Stimulated activated naive CD8-positive, alpha-beta T cell treated with anti-CD3 and anti-CD28 coated beads, Interleukin-15, Interleukin-2, amounts not matched to agents 100 ng/mL and 50 ng/mL, for 24 hours (primary cell): ENCODE data around the gene GSTCD.
"Not testable (repeated sequence)": the region's sequence is repeated elsewhere in the genome, so short reads cannot be mapped to it uniquely, and the experiment has no call there.

Experiments used
- H3K27ac Mint-ChIP-seq: one replicate; pipeline ENCODE4 v1.8.0; 2021; ENCODE audit warnings: mild to moderate bottlenecking, mixed read lengths
- H3K27me3 Mint-ChIP-seq: one replicate; pipeline ENCODE4 v1.8.0; 2021; ENCODE audit warnings: mixed read lengths
- H3K36me3 Mint-ChIP-seq: one replicate; pipeline ENCODE4 v1.8.0; 2021; ENCODE audit warnings: low read depth, mixed read lengths
- H3K4me1 Mint-ChIP-seq: one replicate; pipeline ENCODE4 v1.8.0; 2021; ENCODE audit warnings: low read depth, mixed read lengths
- H3K4me3 Mint-ChIP-seq: one replicate; pipeline ENCODE4 v1.8.0; 2021; ENCODE audit warnings: mild to moderate bottlenecking, mixed read lengths
- H3K9me3 Mint-ChIP-seq: one replicate; pipeline ENCODE4 v1.8.0; 2021; ENCODE audit warnings: mixed read lengths

GSTCD gene

DNA sequence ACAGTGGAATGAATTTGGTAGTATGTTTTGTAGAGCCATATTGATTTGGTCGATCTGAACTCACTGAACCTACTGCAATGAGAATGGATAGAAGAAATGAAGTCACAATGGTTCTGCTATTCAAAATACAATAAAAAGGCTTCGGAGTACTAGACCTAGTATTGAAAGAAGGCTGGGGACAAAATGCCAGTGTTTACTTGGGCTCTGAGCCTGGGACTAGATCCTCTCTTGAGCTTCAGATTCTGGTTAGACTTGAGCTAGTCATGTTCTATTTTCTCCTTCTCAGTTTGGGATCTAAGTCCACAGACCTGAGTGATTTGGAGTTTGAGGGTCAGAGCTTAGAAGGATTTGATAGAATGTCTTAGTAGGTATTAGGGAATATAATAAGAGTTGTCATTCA is 10.0 kb upstream of the GSTCD start:
- H3K27ac Mint-ChIP-seq, result no peak overlapping the region
- no peaks in the 10 kb centered on the region for H3K4me1 Mint-ChIP-seq
- no peak overlapping the region for H3K4me3 Mint-ChIP-seq
- peaks cover 52% of the 10 kb centered on the region for H3K36me3 Mint-ChIP-seq
- no peaks in the 10 kb centered on the region for H3K9me3 Mint-ChIP-seq
- no peaks in the 10 kb centered on the region for H3K27me3 Mint-ChIP-seq

DNA sequence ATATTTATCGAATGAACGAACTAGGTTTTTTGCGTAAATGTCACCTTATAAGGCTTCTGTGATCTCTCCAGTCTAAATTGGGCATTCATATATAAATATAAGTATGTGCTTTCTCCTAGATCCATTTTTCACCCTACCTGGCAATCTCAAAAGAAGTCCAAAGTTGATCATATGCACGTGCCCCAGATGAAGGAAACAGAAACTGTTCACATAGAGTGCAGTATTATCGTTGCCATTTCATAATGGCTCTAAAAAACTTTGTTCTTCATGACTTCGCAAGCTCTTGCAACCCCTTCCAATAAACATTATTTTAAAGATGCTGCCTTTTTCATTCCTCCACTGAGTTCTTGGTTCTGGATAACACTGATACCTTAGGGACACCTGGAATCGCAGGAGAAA is 803 bp upstream of the GSTCD start:
- Mint-ChIP-seq H3K9me3 (no peaks in the 10 kb centered on the region), H3K36me3 (peaks cover 18% of the 10 kb centered on the region), H3K4me1 (peaks cover 32% of the 10 kb centered on the region), H3K27ac (peak overlapping the region; percentile 95), H3K4me3 (peak overlapping the region; percentile 98), H3K27me3 (no peaks in the 10 kb centered on the region)

DNA sequence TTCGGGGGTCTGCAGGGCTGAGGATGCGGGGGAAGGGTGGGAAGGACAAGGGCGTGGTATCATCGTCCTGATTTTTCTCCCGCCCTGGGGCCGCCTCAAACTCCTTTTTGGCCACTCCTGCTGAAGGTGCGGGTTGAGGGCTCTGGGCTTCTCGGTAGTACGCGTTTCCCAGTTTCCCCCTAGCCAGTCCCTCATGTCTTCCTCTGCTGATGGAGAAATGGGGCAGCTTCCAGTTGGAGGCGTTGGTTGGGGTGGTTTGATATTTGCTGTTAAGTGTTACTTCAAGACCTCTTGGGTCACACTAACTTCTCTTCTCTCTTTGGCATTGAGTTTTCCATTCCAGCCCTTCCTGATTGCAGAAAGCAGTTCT is 482 bp downstream of the GSTCD start:
- peak overlapping the region; percentile 98 for H3K4me3 Mint-ChIP-seq
- no peaks in the 10 kb centered on the region for H3K27me3 Mint-ChIP-seq
- H3K27ac Mint-ChIP-seq, result peak overlapping the region; percentile 93
- H3K36me3 Mint-ChIP-seq, result peaks cover 18% of the 10 kb centered on the region
- no peaks in the 10 kb centered on the region for H3K9me3 Mint-ChIP-seq
- peaks cover 35% of the 10 kb centered on the region for H3K4me1 Mint-ChIP-seq

DNA sequence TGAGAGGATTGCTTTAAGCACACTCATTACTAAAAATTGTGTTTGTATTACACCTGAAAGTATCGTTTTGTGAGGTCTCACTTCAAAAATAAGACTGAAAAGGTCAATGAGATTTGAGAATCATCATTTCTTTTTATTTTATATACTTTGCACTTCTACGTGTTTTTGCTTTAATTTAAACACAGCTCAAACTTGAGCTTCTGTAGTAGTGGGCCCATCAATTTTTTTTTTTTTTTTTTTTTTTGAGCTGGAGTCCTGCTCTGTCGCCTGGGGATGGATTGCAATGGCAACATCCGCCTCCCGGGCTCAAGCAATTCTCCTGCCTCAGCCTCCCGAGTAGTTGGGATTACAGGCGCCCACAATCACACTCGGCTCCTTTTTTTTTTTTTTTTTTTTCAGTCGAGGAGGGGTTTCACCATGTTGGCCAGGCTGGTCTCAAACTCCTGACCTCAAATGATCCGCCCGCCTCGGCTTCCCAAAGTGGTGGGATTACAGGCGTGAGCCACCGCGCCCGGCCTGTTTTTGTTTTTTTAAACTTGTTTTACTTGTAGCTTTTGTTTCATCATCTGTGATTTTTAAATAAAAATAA is 1.5 kb downstream of the GSTCD start:
- Mint-ChIP-seq H3K36me3 (peaks cover 18% of the 10 kb centered on the region), H3K4me1 (peaks cover 36% of the 10 kb centered on the region), H3K27ac (no peak overlapping the region), H3K27me3 (no peaks in the 10 kb centered on the region), H3K4me3 (peak overlapping the region; percentile 98), H3K9me3 (no peaks in the 10 kb centered on the region)

DNA sequence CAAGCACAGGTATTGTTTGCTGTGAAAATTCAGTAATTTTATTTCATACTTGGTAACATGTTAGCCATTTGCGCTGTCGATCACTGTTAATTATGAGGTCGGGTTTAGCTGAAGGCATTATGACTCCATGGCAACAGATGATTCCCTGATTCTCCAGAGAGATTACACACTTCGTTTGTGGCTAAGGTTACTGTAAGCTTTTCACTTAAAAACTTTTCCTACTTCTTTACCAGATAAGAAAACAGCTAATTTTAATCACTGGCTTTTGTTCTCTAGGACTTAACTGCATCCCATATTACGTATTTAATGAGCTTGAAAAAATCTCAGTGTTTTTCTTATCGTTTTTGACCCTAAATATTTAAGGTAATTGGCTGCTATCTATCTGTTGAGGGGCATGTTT is 2.1 kb downstream of the GSTCD start:
- Mint-ChIP-seq H3K27ac (no peak overlapping the region), H3K27me3 (no peaks in the 10 kb centered on the region), H3K36me3 (peaks cover 15% of the 10 kb centered on the region), H3K4me3 (no peak overlapping the region), H3K4me1 (peaks cover 36% of the 10 kb centered on the region), H3K9me3 (no peaks in the 10 kb centered on the region)

DNA sequence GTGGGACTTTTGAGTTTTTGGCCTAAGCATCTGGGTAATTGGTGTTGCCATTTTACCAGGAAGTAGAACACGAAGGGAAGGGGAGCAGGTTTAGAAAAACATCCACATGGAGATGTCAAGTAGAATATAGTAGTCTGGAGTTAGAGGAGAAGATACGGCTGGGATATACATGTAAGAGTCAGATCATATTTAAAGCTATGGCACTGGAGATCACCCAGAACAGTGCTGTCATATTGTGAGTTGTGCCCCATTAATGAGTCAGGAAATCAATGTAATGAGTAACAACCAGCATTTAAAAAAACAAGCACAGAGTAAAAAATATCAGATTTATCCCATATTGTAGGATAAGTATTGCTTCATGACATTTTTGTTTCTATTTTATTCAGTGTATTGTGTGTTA is 4.2 kb downstream of the GSTCD start:
- no peaks in the 10 kb centered on the region for H3K9me3 Mint-ChIP-seq
- H3K27ac Mint-ChIP-seq, result no peak overlapping the region
- no peaks in the 10 kb centered on the region for H3K27me3 Mint-ChIP-seq
- no peaks in the 10 kb centered on the region for H3K36me3 Mint-ChIP-seq
- H3K4me3 Mint-ChIP-seq, result no peak overlapping the region
- H3K4me1 Mint-ChIP-seq, result peaks cover 17% of the 10 kb centered on the region

DNA sequence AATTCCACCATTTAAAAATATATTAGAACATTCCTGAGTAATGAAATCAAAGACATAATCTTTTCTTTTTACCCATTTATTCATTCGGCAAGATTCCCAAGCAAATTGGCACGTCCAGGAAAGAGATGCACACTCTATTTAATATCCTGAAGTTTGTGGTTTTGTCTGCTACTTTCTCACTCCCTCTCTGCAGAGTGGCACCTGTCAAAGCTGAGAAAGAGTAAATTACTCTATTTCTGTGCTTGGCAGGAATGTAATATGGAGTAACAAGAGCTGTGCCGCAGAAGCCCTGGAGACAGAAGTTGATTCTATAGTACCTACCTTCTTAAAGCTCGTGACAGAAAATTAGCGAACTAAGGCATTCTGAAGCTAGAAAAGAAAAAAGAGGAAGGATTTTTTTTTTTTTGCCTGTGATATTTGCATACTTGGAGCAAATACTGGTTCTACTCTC is 5.5 kb downstream of the GSTCD start:
- Mint-ChIP-seq H3K4me1 (peaks cover 13% of the 10 kb centered on the region), H3K27me3 (no peaks in the 10 kb centered on the region), H3K27ac (no peak overlapping the region), H3K4me3 (no peak overlapping the region), H3K36me3 (no peaks in the 10 kb centered on the region), H3K9me3 (no peaks in the 10 kb centered on the region)

DNA sequence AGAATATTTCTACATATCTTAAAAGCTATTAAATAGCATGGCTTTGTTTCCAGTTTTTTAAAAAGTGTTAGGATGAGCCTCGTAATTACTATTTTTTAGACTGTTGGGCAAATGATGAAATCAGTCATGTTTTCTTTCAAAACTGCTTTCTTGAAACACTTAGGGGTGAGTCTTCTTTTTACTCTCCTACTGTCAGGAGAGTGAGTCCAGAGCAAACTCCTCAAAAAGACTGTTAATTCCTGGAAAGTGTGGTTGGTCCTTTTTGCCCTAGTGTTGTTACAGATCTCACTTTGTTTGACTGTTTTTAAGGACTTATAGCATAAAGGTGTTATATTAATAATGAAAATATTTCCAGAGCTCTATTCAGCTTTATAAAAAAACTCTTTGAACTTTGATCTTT is 6.3 kb downstream of the GSTCD start:
- peaks cover 1% of the 10 kb centered on the region for H3K36me3 Mint-ChIP-seq
- no peak overlapping the region for H3K27ac Mint-ChIP-seq
- peaks cover 5% of the 10 kb centered on the region for H3K4me1 Mint-ChIP-seq
- H3K27me3 Mint-ChIP-seq, result no peaks in the 10 kb centered on the region
- H3K4me3 Mint-ChIP-seq, result no peak overlapping the region
- no peaks in the 10 kb centered on the region for H3K9me3 Mint-ChIP-seq

DNA sequence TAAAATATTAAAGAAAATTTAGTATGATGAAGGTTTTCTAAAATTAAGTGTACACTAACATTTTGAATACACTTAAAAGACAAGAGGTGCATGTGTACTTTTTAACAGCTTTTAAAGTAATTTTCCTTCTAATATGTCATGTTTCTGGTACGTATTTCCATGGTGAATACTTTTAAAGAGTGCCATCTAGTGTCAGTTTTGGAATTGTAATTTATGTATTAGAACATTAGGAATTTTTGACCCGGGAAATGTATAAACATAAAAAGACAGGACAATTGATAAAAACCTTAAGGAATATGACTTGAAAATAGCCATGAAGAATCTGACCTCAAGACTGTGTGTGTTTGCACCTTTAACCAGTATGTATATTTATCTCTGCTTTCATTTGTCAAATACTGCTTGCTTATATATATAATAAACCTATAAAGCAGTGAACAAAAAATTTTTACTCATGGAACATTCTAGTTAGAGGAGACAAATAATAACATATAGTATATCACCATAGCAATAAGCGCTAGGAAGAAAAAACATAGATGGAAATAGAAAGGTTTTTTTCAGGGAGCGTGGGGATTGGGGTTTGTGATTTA is 7.2 kb downstream of the GSTCD start:
- Mint-ChIP-seq H3K4me1 (peaks cover 5% of the 10 kb centered on the region), H3K27me3 (no peaks in the 10 kb centered on the region), H3K4me3 (no peak overlapping the region), H3K27ac (no peak overlapping the region), H3K9me3 (no peaks in the 10 kb centered on the region), H3K36me3 (peaks cover 8% of the 10 kb centered on the region)

DNA sequence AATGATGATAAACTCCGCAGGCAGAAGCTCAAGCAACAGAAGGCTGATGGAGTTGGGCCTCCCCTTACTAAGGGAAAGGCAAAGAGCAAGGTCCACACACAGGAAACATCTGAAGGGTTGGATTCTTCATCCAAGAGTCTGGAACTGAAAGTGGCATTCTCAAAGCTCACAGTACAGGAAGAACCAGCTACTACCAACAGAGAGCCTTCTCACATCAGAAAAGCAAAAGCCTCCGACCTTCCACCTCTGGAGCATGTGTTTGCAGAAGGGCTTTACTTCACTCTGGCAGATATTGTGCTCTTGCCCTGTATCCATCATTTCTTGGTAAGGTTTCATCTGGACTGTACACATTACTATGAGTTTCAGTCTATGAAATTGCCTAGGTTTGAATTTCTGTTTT is 10.6 kb downstream of the GSTCD start:
- H3K4me1 Mint-ChIP-seq, result peaks cover under 1% of the 10 kb centered on the region
- no peaks in the 10 kb centered on the region for H3K9me3 Mint-ChIP-seq
- no peak overlapping the region for H3K4me3 Mint-ChIP-seq
- no peak overlapping the region for H3K27ac Mint-ChIP-seq
- H3K27me3 Mint-ChIP-seq, result no peaks in the 10 kb centered on the region
- H3K36me3 Mint-ChIP-seq, result peaks cover 24% of the 10 kb centered on the region

DNA sequence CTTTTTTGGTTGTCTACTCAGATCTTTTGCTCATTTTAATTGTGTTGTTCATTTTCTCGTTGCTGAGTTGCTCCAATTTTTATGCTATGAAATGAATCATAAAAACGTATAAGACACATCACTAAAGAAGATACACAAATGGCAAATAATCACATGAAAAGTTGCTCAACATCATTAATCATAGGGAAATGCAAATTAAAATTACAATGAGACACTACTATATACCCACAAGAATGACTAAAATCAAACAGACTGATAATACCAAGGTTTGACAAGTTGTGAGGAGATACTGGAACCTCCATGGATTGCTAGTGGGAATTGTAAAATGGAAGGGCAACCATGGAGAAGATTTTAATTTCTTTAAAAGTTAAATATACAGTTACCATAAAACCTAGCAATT is 17.0 kb downstream of the GSTCD start:
- Mint-ChIP-seq H3K4me3 (no peak overlapping the region), H3K27ac (no peak overlapping the region), H3K36me3 (peaks cover 53% of the 10 kb centered on the region), H3K27me3 (no peaks in the 10 kb centered on the region), H3K4me1 (no peaks in the 10 kb centered on the region), H3K9me3 (peaks cover 4% of the 10 kb centered on the region)

DNA sequence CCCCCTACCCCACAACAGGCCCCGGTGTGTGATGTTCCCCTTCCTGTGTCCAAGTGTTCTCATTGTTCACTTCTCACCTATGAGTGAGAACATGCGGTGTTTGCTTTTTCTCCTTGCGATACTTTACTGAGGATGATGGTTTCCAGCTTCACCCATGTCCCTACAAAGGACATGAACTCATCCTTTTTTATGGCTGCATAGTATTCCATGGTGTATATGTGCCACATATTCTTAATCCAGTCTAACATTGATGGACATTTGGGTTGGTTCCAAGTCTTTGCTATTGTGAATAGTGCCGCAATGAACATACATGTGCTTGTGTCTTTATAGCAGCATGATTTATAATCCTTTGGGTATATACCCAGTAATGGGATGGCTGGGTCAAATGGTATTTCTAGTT is 21.3 kb downstream of the GSTCD start:
- not testable (repeated sequence) for H3K4me3 Mint-ChIP-seq, H3K4me1 Mint-ChIP-seq, H3K27ac Mint-ChIP-seq, H3K27me3 Mint-ChIP-seq, H3K9me3 Mint-ChIP-seq
- peaks cover 69% of the 10 kb centered on the region for H3K36me3 Mint-ChIP-seq

DNA sequence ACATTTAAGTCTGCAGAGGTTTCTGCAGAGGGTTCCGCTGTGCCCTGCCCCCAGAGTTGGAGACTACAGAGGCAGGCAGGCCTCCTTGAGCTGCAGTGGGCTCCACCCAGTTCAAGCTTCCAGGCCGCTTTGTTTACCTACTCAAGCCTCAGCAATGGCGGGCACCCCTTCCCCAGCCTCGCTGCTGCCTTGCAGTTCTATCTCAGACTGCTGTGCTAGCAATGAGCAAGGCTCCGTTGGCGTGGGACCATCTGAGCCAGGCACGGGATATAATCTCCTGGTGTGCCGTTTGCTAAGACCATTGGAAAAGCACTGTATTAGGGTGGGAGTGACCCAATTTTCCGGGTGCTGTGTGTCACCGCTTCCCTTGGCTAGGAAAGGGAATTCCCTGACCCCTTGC is 26.6 kb downstream of the GSTCD start:
- Mint-ChIP-seq H3K9me3 (peaks cover 21% of the 10 kb centered on the region), H3K36me3 (peaks cover 87% of the 10 kb centered on the region)
- not testable (repeated sequence) for H3K4me3 Mint-ChIP-seq, H3K27me3 Mint-ChIP-seq, H3K27ac Mint-ChIP-seq, H3K4me1 Mint-ChIP-seq

DNA sequence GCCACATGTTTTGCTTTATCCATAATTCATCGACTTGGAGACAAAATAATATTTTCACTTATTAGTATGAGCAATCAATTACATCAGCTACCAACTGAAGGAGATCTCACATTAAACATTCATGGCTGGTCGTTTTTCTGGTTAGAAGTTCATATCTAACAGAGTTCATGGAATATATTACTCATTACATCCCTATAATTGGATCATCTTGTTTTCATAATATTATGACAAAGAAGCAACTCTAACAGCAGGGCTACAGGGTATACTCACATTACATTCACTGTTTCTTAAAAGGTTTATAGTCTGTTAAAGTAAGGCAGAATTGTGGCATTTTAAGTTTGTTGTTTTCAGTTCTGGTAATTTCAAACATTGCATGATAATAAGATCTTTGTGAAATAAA is 33.0 kb downstream of the GSTCD start:
- H3K27ac Mint-ChIP-seq, result no peak overlapping the region
- peaks cover 47% of the 10 kb centered on the region for H3K36me3 Mint-ChIP-seq
- H3K4me1 Mint-ChIP-seq, result no peaks in the 10 kb centered on the region
- no peak overlapping the region for H3K4me3 Mint-ChIP-seq
- no peaks in the 10 kb centered on the region for H3K27me3 Mint-ChIP-seq
- peaks cover 15% of the 10 kb centered on the region for H3K9me3 Mint-ChIP-seq

DNA sequence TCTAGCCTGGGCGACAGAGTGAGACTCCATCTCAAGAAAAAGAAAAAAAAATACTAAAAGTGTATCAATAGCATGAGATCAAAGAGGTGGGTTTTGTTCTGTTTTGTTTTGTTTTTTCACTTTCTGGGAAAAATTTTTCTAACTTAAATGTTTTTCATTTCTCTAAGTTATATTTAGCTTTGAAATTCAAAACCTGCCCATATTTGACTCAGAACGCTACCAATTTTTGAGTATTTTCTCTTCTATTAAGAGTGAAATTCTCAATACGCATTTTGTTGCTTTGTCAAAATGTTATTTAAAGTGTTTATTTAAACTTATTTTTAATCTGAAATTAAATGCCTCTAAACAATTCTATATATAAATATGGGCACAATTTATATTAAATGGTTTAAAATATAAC is 39.6 kb downstream of the GSTCD start:
- no peaks in the 10 kb centered on the region for H3K27me3 Mint-ChIP-seq
- no peak overlapping the region for H3K27ac Mint-ChIP-seq
- no peaks in the 10 kb centered on the region for H3K4me1 Mint-ChIP-seq
- H3K36me3 Mint-ChIP-seq, result peaks cover 16% of the 10 kb centered on the region
- no peaks in the 10 kb centered on the region for H3K9me3 Mint-ChIP-seq
- no peak overlapping the region for H3K4me3 Mint-ChIP-seq

DNA sequence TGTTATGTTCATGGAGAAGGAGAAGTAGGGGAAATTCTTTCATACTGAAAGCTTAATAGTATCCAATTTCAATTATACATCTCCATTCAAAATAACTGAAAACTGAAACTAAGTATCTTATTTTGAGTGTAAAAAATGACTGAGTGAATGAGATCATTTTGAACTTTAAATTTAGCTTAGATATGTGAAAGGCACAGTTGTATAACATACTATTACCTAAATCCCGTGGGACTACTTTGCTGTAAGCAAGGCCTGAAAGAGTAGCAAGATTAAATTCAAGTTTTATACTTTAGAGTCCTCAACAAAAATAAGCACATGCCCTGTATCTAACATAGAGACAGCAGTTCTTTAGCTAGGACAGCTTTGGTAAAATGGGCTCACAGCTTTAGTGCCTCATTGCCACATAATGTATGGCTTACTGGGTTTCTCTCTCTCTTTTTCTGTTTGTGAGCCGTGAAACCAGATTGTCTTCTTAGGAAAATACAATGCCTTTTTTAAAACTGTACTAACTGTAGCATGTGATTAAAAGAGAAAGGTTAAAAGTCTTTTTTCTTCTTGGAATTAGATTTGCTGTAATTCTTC is 43.2 kb downstream of the GSTCD start:
- Mint-ChIP-seq H3K4me3 (no peak overlapping the region), H3K36me3 (peaks cover 5% of the 10 kb centered on the region), H3K27me3 (no peaks in the 10 kb centered on the region), H3K9me3 (no peaks in the 10 kb centered on the region), H3K27ac (no peak overlapping the region), H3K4me1 (no peaks in the 10 kb centered on the region)
